ENCODE results near the gene FFAR3. TPM values are rescaled to one million over a fixed set of nuclear protein-coding genes. Genes with fewer than 3 reads are reported as not detected.

FFAR3 gene
- total and polyA plus RNA-seq, 2 of the 13 experiments (the other 11 are each of a cell fraction or from before 2014, with no cell fraction given): not detected

GRCh38 chr19:35354898-35355297 is 3.4 kb upstream of the FFAR3 start:
- CTCF ChIA-PET (ENCODE audit: low intra/inter-chr PET ratio, low total read pairs): no interaction called here
- Histone ChIP-seq H3K4me3 (replicated peaks in 1 of 3; ENCODE audit: insufficient read depth in 1 of 3, low read depth in 2 of 3, low read length in 3 of 3) (no peak overlapping the region), H3K4me1 (ENCODE audit: insufficient read depth, low read length) (peaks cover 54% of the 10 kb centered on the region), H2AFZ (ENCODE audit: low read length) (no peak overlapping the region), H4K20me1 (ENCODE audit: insufficient read depth, low read length) (no peaks in the 10 kb centered on the region), H3K9me3 (ENCODE audit: low read length) (no peaks in the 10 kb centered on the region), H3K27me3 (ENCODE audit: control insufficient read depth in 1 of 2, insufficient read depth in 2 of 2, low read length in 2 of 2) (peaks cover 0 to 1% of the 10 kb centered on the region in 2 experiments; a peak in 1 of 5 replicates), H3K9ac (ENCODE audit: insufficient read depth, low read depth, low read length) (no peak overlapping the region), H3K79me2 (ENCODE audit: insufficient read depth, low read length) (no peaks in the 10 kb centered on the region), H3K36me3 (replicated peaks in 1 of 2; ENCODE audit: control insufficient read depth in 1 of 2, insufficient read depth in 2 of 2, low read length in 2 of 2) (no peaks in the 10 kb centered on the region), H3K4me2 (ENCODE audit: low read depth, low read length) (no peak overlapping the region), H3K27ac (ENCODE audit: extremely low read length, insufficient read depth, low read length) (no peak overlapping the region)
- in situ Hi-C loops (cut with HindIII; ENCODE audit: extremely low pct_ligation_motif_present, low pct_unique_long_range_greater_than_20kb): loop anchor here (5.0 kb wide), 1 partner anchor 112 kb away; no protein-coding TSS in a partner anchor
- ATAC-seq: no peak
- BruUV-seq (replicated peaks): no TSS peak
- no peak for FAIRE-seq
- intact Hi-C loops (cut with micrococcal nuclease; ENCODE audit: unreplicated experiment): loop anchor here (5.0 kb wide), 1 partner anchor 42 kb away; no protein-coding TSS in a partner anchor
- POLR2A ChIA-PET: no interaction called here
- WGBS (ENCODE audit: low lambda C conversion rate): 33% methylated on average over 4 of the region's 8 CpGs
- DNase-seq (ENCODE audit: low spot score): no peak
- TF ChIP-seq MAX (IDR thresholded peaks at IDR 0.05): 0 out of 2 replicates have a peak, but pooled peaks have one; percentile 54
- TF ChIP-seq ISL2 (CRISPR knock-in tag; IDR thresholded peaks at IDR 0.05): no peak
- TF ChIP-seq, protein P1, sequence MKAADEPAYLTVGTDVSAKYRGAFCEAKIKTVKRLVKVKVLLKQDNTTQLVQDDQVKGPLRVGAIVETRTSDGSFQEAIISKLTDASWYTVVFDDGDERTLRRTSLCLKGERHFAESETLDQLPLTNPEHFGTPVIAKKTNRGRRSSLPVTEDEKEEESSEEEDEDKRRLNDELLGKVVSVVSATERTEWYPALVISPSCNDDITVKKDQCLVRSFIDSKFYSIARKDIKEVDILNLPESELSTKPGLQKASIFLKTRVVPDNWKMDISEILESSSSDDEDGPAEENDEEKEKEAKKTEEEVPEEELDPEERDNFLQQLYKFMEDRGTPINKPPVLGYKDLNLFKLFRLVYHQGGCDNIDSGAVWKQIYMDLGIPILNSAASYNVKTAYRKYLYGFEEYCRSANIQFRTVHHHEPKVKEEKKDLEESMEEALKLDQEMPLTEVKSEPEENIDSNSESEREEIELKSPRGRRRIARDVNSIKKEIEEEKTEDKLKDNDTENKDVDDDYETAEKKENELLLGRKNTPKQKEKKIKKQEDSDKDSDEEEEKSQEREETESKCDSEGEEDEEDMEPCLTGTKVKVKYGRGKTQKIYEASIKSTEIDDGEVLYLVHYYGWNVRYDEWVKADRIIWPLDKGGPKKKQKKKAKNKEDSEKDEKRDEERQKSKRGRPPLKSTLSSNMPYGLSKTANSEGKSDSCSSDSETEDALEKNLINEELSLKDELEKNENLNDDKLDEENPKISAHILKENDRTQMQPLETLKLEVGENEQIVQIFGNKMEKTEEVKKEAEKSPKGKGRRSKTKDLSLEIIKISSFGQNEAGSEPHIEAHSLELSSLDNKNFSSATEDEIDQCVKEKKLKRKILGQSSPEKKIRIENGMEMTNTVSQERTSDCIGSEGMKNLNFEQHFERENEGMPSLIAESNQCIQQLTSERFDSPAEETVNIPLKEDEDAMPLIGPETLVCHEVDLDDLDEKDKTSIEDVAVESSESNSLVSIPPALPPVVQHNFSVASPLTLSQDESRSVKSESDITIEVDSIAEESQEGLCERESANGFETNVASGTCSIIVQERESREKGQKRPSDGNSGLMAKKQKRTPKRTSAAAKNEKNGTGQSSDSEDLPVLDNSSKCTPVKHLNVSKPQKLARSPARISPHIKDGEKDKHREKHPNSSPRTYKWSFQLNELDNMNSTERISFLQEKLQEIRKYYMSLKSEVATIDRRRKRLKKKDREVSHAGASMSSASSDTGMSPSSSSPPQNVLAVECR (CRISPR knock-in tag; IDR thresholded peaks at IDR 0.05; ENCODE audit: borderline replicate concordance): no peak
- TF ChIP-seq CTCF (CRISPR knock-in tag; IDR thresholded peaks at IDR 0.05): 0 out of 2 replicates have a peak, but pooled peaks have one; percentile 3
- TF ChIP-seq ZFP36 (IDR thresholded peaks at IDR 0.05; ENCODE audit: borderline replicate concordance, low read depth, low read length, partially characterized antibody): no peak
- TF ChIP-seq DBP (CRISPR knock-in tag; IDR thresholded peaks at IDR 0.05; ENCODE audit: not compliant biosample characterization): no peak
- TF ChIP-seq, protein P2, sequence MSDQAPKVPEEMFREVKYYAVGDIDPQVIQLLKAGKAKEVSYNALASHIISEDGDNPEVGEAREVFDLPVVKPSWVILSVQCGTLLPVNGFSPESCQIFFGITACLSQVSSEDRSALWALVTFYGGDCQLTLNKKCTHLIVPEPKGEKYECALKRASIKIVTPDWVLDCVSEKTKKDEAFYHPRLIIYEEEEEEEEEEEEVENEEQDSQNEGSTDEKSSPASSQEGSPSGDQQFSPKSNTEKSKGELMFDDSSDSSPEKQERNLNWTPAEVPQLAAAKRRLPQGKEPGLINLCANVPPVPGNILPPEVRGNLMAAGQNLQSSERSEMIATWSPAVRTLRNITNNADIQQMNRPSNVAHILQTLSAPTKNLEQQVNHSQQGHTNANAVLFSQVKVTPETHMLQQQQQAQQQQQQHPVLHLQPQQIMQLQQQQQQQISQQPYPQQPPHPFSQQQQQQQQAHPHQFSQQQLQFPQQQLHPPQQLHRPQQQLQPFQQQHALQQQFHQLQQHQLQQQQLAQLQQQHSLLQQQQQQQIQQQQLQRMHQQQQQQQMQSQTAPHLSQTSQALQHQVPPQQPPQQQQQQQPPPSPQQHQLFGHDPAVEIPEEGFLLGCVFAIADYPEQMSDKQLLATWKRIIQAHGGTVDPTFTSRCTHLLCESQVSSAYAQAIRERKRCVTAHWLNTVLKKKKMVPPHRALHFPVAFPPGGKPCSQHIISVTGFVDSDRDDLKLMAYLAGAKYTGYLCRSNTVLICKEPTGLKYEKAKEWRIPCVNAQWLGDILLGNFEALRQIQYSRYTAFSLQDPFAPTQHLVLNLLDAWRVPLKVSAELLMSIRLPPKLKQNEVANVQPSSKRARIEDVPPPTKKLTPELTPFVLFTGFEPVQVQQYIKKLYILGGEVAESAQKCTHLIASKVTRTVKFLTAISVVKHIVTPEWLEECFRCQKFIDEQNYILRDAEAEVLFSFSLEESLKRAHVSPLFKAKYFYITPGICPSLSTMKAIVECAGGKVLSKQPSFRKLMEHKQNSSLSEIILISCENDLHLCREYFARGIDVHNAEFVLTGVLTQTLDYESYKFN (CRISPR knock-in tag; conservative IDR thresholded peaks at IDR 0.05): 0 out of 2 replicates have a peak, but pooled peaks have one; percentile 24
- TF ChIP-seq SOX13 (IDR thresholded peaks at IDR 0.05): no peak
- no peak for TF ChIP-seq SOX13 (CRISPR knock-in tag; conservative IDR thresholded peaks at IDR 0.05 in 1 of 2, IDR thresholded peaks at IDR 0.05 in 1 of 2)
- TF ChIP-seq, protein P3, sequence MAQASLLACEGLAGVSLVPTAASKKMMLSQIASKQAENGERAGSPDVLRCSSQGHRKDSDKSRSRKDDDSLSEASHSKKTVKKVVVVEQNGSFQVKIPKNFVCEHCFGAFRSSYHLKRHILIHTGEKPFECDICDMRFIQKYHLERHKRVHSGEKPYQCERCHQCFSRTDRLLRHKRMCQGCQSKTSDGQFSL (CRISPR knock-in tag; IDR thresholded peaks at IDR 0.05): no peak
- TF ChIP-seq ZBTB38 (CRISPR knock-in tag; IDR thresholded peaks at IDR 0.05): peak; percentile 93
